Breast epithelium (tissue), 4 donors: ENCODE measurements around the gene AKR1A1. TPM values are rescaled to one million over a fixed set of nuclear protein-coding genes. Genes with fewer than 3 reads are reported as not detected.
A peak's percentile ranks its signal among the peaks of the same experiment; 100 is the strongest.

Experiments used
- DNase-seq, 2 donors: peaks; one replicate each; pipeline ENCODE4 v3.0.0-alpha.2; 2019; ENCODE audit warnings: low spot score in 2 of 2
- H3K27ac ChIP-seq, 2 donors: fragments of 200-600 bp; sonication (generic) in 1 of 2; one replicate each; pipeline ENCODE4 v1.5.1; 2016 to 2019; ENCODE audit warnings: mild to moderate bottlenecking in 1 of 2
- H3K27me3 ChIP-seq, 2 donors: fragments of 200-600 bp; sonication (generic) in 1 of 2; one replicate each; pipeline versions ENCODE4 v1.5.1 to v1.6.0; 2017 to 2019; ENCODE audit warnings: control low read depth in 1 of 2, mild to moderate bottlenecking in 1 of 2
- H3K36me3 ChIP-seq: fragments of 200-600 bp; one replicate; pipeline ENCODE4 v1.5.1; 2019
- H3K4me1 ChIP-seq, 2 donors: fragments of 200-600 bp; sonication (generic); one replicate each; pipeline ENCODE4 v1.5.1; 2016 to 2019; ENCODE audit warnings: control low read depth in 1 of 2
- H3K4me3 ChIP-seq, 3 donors: fragments of 200-600 bp; sonication (generic); 1 replicate in 2 of 3; 2 replicates in 1 of 3; pipeline ENCODE4 v1.5.1; 2016 to 2019; ENCODE audit warnings: mild to moderate bottlenecking in 3 of 3, moderate library complexity in 2 of 3
- H3K9me3 ChIP-seq, 2 donors: fragments of 200-600 bp; sonication (generic) in 1 of 2; one replicate each; pipeline ENCODE4 v1.5.1; 2016 to 2019; ENCODE audit warnings: control low read depth in 1 of 2
- POLR2A ChIP-seq: fragments of 450-650 bp; IDR thresholded peaks from one replicate; pipeline ENCODE4 v1.6.1; 2016; ENCODE audit warnings: antibody characterized with exemption, mild to moderate bottlenecking, moderate library complexity
- POLR2AphosphoS5 ChIP-seq, 3 donors: sonication (generic); formaldehyde crosslinking; IDR thresholded peaks; one replicate each; pipeline ENCODE4 v1.6.1; 2017; ENCODE audit warnings: antibody characterized with exemption in 3 of 3
- intact Hi-C: fragments of 100-400 bp; cut with DNase I; formaldehyde crosslinking; loops from one replicate; pipeline ENCODE4 v1.15.1; 2023; ENCODE audit warnings: low total_unique reads
- total RNA-seq, 3 donors: library from RNA; depleted of rRNA; stranded (reverse); fragments of >200 nt; gene quantifications; one replicate each; pipeline ENCODE4 v1.1.0, GENCODE V29; 2016
- TF ChIP-seq, protein P1 (sequence below), 3 donors: fragments of 450-650 bp; IDR thresholded peaks; one replicate each; pipeline ENCODE4 v1.5.1; 2016 to 2017; ENCODE audit warnings: antibody characterized with exemption in 3 of 3, mild to moderate bottlenecking in 3 of 3, moderate library complexity in 3 of 3

The AKR1A1 gene
- total RNA-seq, 3 donors from 2014 or later: 85.5 to 96.0 (median 89.4) TPM

DNA sequence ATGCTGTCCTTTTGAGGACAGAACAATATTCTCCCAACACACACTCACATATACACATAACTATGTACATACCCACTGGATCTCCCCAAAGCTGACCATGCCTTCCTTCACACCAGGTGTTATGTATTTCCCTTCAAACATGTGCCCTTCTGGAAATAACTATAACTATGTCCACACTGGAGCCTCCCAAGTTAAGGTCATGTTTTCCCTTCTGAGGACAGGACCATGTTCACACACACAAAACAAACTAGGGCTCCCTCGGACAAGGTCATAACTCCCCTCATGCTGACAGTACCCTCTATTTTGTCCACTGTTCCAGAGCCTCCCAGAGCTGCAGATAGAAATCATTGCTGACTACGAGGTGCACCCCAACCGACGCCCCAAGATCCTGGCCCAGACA is 42.7 kb upstream of the AKR1A1 start:
- no peaks in the 10 kb centered on the region for H3K27me3 ChIP-seq
- no peak overlapping the region for H3K4me3 ChIP-seq
- no peak for DNase-seq
- TF ChIP-seq POLR2A (no peak), POLR2AphosphoS5 (IDR thresholded peaks at IDR 0.05) (no peak)
- TF ChIP-seq, protein P1, sequence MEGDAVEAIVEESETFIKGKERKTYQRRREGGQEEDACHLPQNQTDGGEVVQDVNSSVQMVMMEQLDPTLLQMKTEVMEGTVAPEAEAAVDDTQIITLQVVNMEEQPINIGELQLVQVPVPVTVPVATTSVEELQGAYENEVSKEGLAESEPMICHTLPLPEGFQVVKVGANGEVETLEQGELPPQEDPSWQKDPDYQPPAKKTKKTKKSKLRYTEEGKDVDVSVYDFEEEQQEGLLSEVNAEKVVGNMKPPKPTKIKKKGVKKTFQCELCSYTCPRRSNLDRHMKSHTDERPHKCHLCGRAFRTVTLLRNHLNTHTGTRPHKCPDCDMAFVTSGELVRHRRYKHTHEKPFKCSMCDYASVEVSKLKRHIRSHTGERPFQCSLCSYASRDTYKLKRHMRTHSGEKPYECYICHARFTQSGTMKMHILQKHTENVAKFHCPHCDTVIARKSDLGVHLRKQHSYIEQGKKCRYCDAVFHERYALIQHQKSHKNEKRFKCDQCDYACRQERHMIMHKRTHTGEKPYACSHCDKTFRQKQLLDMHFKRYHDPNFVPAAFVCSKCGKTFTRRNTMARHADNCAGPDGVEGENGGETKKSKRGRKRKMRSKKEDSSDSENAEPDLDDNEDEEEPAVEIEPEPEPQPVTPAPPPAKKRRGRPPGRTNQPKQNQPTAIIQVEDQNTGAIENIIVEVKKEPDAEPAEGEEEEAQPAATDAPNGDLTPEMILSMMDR (IDR thresholded peaks at IDR 0.05): no peak
- no peak overlapping the region for H3K27ac ChIP-seq
- intact Hi-C loops: loop anchor here (10.0 kb wide), 1 partner anchor 57 kb away; no protein-coding TSS in a partner anchor
- H3K4me1 ChIP-seq: no peaks in the 10 kb centered on the region
- H3K36me3 ChIP-seq: no peaks in the 10 kb centered on the region
- H3K9me3 ChIP-seq: no peaks in the 10 kb centered on the region

GRCh38 chr1:45508295-45509151 is 42.1 kb upstream of the AKR1A1 start:
- Histone ChIP-seq H3K27me3 (no peaks in the 10 kb centered on the region), H3K4me1 (no peaks in the 10 kb centered on the region), H3K9me3 (no peaks in the 10 kb centered on the region), H3K27ac (no peak overlapping the region), H3K36me3 (no peaks in the 10 kb centered on the region), H3K4me3 (no peak overlapping the region)
- TF ChIP-seq POLR2A (no peak), POLR2AphosphoS5 (IDR thresholded peaks at IDR 0.05) (no peak)
- TF ChIP-seq, protein P1 (IDR thresholded peaks at IDR 0.05): peak in 1 of 3 donors; percentile 26
- intact Hi-C loops: loop anchor here (10.0 kb wide), 1 partner anchor 56 kb away; no protein-coding TSS in a partner anchor
- DNase-seq: no peak

GRCh38 chr1:45510036-45510971 is 40.3 kb upstream of the AKR1A1 start:
- H3K27me3 ChIP-seq: no peaks in the 10 kb centered on the region
- no peaks in the 10 kb centered on the region for H3K4me1 ChIP-seq
- intact Hi-C loops: loop anchor here (2.0 kb wide), 1 partner anchor 498 kb away; the partner anchor contains the start of gene UROD
- H3K4me3 ChIP-seq: no peak overlapping the region
- H3K9me3 ChIP-seq: no peaks in the 10 kb centered on the region
- peaks cover 5% of the 10 kb centered on the region for H3K36me3 ChIP-seq
- DNase-seq: no peak
- peak overlapping the region in 1 of 2 donors; percentile 11 for H3K27ac ChIP-seq
- TF ChIP-seq POLR2A (no peak), POLR2AphosphoS5 (IDR thresholded peaks at IDR 0.05) (no peak)
- TF ChIP-seq, protein P1 (IDR thresholded peaks at IDR 0.05): no peak

GRCh38 chr1:45510972-45511527 is 39.6 kb upstream of the AKR1A1 start:
- no peak overlapping the region for H3K4me3 ChIP-seq
- intact Hi-C loops: loop anchor here (2.0 kb wide), 1 partner anchor 498 kb away; the partner anchor contains the start of gene UROD
- H3K27ac ChIP-seq: peak overlapping the region in 1 of 2 donors; percentile 11
- DNase-seq: no peak
- H3K36me3 ChIP-seq: peaks cover 5% of the 10 kb centered on the region
- no peaks in the 10 kb centered on the region for H3K9me3 ChIP-seq
- TF ChIP-seq POLR2A (no peak), POLR2AphosphoS5 (IDR thresholded peaks at IDR 0.05) (no peak)
- TF ChIP-seq, protein P1 (IDR thresholded peaks at IDR 0.05): no peak
- H3K27me3 ChIP-seq: no peaks in the 10 kb centered on the region
- no peaks in the 10 kb centered on the region for H3K4me1 ChIP-seq
